Measurements from ENCODE around the gene SCAMP4. TPM values are rescaled to one million over a fixed set of nuclear protein-coding genes. Genes with fewer than 3 reads are reported as not detected.
A peak's percentile ranks its signal among the peaks of the same experiment; 100 is the strongest.

Gene SCAMP4
- total and polyA plus RNA-seq, 2 of the 13 experiments (the other 11 are each of a cell fraction or from before 2014, with no cell fraction given): 10.7 to 13.7 TPM

DNA sequence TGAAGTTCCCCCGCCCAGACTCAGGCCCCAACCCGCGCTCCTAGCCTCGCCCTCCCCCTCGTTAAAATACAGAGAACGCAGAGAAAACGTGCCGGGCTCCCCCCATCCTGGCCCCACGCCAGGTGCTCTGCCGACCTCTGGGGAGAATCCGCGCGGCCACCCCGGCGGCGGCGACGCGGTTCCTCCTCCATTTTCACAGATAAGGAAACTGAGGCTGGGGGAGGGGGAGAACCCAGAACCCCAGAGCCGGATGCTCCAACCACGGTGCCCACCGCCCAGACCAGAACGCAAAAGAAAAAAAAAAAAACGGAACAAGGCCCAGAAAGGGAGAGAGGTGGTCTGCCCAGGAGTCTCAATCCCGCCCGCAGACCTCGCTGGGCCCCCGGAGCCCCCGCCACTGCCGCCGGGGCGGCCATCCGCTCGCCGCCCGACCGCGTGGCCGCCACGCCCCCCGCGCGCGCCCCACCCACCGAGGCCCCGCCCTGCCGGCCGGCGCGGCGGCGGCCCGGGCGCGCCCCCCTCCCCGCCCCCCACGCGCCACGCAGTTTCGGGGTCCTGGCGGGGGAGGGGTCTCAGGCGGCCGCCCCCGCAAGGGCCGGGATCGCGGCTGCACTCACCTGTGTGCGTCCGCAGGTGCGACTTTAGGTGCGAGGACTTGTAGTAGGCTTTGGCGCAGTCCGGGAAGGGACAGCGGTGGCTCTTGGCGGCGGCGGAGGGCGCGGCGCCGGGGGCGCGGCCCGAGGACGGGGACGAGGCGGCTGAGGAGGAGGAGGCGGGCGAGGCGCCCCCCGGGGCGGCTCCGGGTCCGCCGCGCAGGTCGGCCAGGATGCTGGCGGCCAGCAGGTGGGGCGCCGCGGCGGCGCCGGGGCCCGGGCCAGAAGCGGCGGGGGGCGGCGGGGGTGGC, 42.5 kb upstream of the SCAMP4 start (continued):
- TF ChIP-seq TGIF2 (CRISPR knock-in tag; IDR thresholded peaks at IDR 0.05) (no peak), SCMH1 (CRISPR knock-in tag; IDR thresholded peaks at IDR 0.05; ENCODE audit: borderline replicate concordance) (no peak), CREB1 (IDR thresholded peaks at IDR 0.05) (no peak), CREB1 (CRISPR knock-in tag; IDR thresholded peaks at IDR 0.05) (no peak), CREM (IDR thresholded peaks at IDR 0.05) (no peak), CREM (CRISPR knock-in tag; IDR thresholded peaks at IDR 0.05) (no peak), ISL2 (CRISPR knock-in tag; IDR thresholded peaks at IDR 0.05) (no peak), PLRG1 (conservative IDR thresholded peaks at IDR 0.05) (no peak), ZNF44 (CRISPR knock-in tag; IDR thresholded peaks at IDR 0.05) (no peak), HOXA7 (CRISPR knock-in tag; IDR thresholded peaks at IDR 0.05) (no peak), ZNF652 (CRISPR knock-in tag; IDR thresholded peaks at IDR 0.05; ENCODE audit: borderline replicate concordance, low read depth) (no peak), KLF12 (CRISPR knock-in tag; IDR thresholded peaks at IDR 0.05; ENCODE audit: borderline replicate concordance) (peak; percentile 67; the same call in 1 of the 2 replicates), ZNF225 (CRISPR knock-in tag; IDR thresholded peaks at IDR 0.05) (no peak), ZNF33A (CRISPR knock-in tag; IDR thresholded peaks at IDR 0.05; ENCODE audit: borderline replicate concordance) (no peak), BORCS8-MEF2B (CRISPR knock-in tag; IDR thresholded peaks at IDR 0.05) (no peak), SMAD9 (CRISPR knock-in tag; IDR thresholded peaks at IDR 0.05) (no peak), KAT8 (CRISPR knock-in tag; IDR thresholded peaks at IDR 0.05) (no peak), MXD4 (CRISPR knock-in tag; IDR thresholded peaks at IDR 0.05) (no peak), RORA (CRISPR knock-in tag; IDR thresholded peaks at IDR 0.05) (no peak), ZNF816 (CRISPR knock-in tag; IDR thresholded peaks at IDR 0.05; ENCODE audit: borderline replicate concordance) (peak; percentile 39; the same call in 1 of the 2 replicates), ZNF10 (CRISPR knock-in tag; IDR thresholded peaks at IDR 0.05; ENCODE audit: borderline replicate concordance, low read depth) (no peak), ZNF30 (CRISPR knock-in tag; IDR thresholded peaks at IDR 0.05) (no peak), ZFP90 (CRISPR knock-in tag; IDR thresholded peaks at IDR 0.05; ENCODE audit: borderline replicate concordance) (no peak), FOXJ3 (CRISPR knock-in tag; IDR thresholded peaks at IDR 0.05; ENCODE audit: borderline replicate concordance) (no peak), DR1 (CRISPR knock-in tag; IDR thresholded peaks at IDR 0.05) (no peak), ARNT2 (CRISPR knock-in tag; IDR thresholded peaks at IDR 0.05; ENCODE audit: low read depth) (no peak; the same call in 1 of the 2 replicates), RBAK (CRISPR knock-in tag; IDR thresholded peaks at IDR 0.05) (no peak), RBFOX2 (IDR thresholded peaks at IDR 0.05; ENCODE audit: low read depth, low read length) (peak; percentile 66)
- TF ChIP-seq, protein P1, sequence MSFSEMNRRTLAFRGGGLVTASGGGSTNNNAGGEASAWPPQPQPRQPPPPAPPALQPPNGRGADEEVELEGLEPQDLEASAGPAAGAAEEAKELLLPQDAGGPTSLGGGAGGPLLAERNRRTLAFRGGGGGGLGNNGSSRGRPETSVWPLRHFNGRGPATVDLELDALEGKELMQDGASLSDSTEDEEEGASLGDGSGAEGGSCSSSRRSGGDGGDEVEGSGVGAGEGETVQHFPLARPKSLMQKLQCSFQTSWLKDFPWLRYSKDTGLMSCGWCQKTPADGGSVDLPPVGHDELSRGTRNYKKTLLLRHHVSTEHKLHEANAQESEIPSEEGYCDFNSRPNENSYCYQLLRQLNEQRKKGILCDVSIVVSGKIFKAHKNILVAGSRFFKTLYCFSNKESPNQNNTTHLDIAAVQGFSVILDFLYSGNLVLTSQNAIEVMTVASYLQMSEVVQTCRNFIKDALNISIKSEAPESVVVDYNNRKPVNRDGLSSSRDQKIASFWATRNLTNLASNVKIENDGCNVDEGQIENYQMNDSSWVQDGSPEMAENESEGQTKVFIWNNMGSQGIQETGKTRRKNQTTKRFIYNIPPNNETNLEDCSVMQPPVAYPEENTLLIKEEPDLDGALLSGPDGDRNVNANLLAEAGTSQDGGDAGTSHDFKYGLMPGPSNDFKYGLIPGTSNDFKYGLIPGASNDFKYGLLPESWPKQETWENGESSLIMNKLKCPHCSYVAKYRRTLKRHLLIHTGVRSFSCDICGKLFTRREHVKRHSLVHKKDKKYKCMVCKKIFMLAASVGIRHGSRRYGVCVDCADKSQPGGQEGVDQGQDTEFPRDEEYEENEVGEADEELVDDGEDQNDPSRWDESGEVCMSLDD (CRISPR knock-in tag; IDR thresholded peaks at IDR 0.05; ENCODE audit: borderline replicate concordance): 0 out of 2 replicates have a peak, but pooled peaks have one; percentile 24
- TF ChIP-seq, protein P2, sequence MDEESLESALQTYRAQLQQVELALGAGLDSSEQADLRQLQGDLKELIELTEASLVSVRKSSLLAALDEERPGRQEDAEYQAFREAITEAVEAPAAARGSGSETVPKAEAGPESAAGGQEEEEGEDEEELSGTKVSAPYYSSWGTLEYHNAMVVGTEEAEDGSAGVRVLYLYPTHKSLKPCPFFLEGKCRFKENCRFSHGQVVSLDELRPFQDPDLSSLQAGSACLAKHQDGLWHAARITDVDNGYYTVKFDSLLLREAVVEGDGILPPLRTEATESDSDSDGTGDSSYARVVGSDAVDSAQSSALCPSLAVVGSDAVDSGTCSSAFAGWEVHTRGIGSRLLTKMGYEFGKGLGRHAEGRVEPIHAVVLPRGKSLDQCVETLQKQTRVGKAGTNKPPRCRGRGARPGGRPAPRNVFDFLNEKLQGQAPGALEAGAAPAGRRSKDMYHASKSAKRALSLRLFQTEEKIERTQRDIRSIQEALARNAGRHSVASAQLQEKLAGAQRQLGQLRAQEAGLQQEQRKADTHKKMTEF (CRISPR knock-in tag; IDR thresholded peaks at IDR 0.05): peak; percentile 26; the same call in 1 of the 2 replicates

All from HepG2 (cell line).